ENCODE data around the gene TEKT3.

Gene TEKT3

GRCh38 chr17:15363702-15364101 is 22.3 kb upstream of the TEKT3 start:
- no peak overlapping the region for H2BK12ac ChIP-seq (ENCODE audit: low read length)
- H3K79me1 ChIP-seq (ENCODE audit: low read length), result no peaks in the 10 kb centered on the region
- no peak overlapping the region for H2BK5ac ChIP-seq (ENCODE audit: low read depth, low read length, poor library complexity)
- H3K79me2 ChIP-seq (ENCODE audit: control insufficient read depth, insufficient read depth, low read length, poor library complexity), result no peaks in the 10 kb centered on the region
- H3K36me3 ChIP-seq (ENCODE audit: control insufficient read depth in 1 of 2, insufficient read depth in 2 of 2, low read length in 2 of 2), result no peaks in the 10 kb centered on the region
- H3K18ac ChIP-seq (ENCODE audit: low read length), result no peak overlapping the region
- no peak overlapping the region for H2AK5ac ChIP-seq (ENCODE audit: low read length)
- H3K14ac ChIP-seq (ENCODE audit: low read length), result no peak overlapping the region
- no peak overlapping the region for H3K4me3 ChIP-seq (ENCODE audit: low read depth, low read length)
- no peak overlapping the region for H4K12ac ChIP-seq (ENCODE audit: low read depth, low read length)
- no CpG with 5 or more reads among the region's 6 CpGs for WGBS (ENCODE audit: extremely low coverage, insufficient coverage, insufficient read length)
- H2AFZ ChIP-seq (ENCODE audit: insufficient read depth, low read length, poor library complexity), result no peak overlapping the region
- DNase-seq, result peak in 1 of 2 donors; percentile 23
- H3K9me3 ChIP-seq (ENCODE audit: insufficient read depth, low read depth, low read length), result no peaks in the 10 kb centered on the region
- H4K8ac ChIP-seq (ENCODE audit: low read depth, low read length), result no peak overlapping the region
- H3K23ac ChIP-seq (ENCODE audit: low read length), result no peak overlapping the region
- H4K91ac ChIP-seq (ENCODE audit: low read depth, low read length), result no peak overlapping the region
- H3K4me2 ChIP-seq (ENCODE audit: low read length), result no peak overlapping the region
- peaks cover 0 to 3% of the 10 kb centered on the region in 2 experiments for H3K4me1 ChIP-seq (ENCODE audit: control insufficient read depth in 1 of 2, insufficient read depth in 2 of 2, low read length in 2 of 2)
- no peak overlapping the region for H3K4ac ChIP-seq (ENCODE audit: low read depth, low read length)
- no peak overlapping the region for H3K27ac ChIP-seq (ENCODE audit: low read depth, low read length)
- H3K9ac ChIP-seq (ENCODE audit: low read length), result no peak overlapping the region
- no peak overlapping the region for H2BK120ac ChIP-seq (ENCODE audit: insufficient read depth, low read length, poor library complexity)
- no peaks in the 10 kb centered on the region for H3K27me3 ChIP-seq (ENCODE audit: insufficient read depth, low read length)

- no peak overlapping the region for H3K27ac ChIP-seq (ENCODE audit: low read depth, low read length)
- no peak overlapping the region for H3K4me3 ChIP-seq (ENCODE audit: low read depth, low read length)
- no peak for DNase-seq
- H2BK12ac ChIP-seq (ENCODE audit: low read length), result peak overlapping the region; percentile 75
- no peak overlapping the region for H2AFZ ChIP-seq (ENCODE audit: insufficient read depth, low read length, poor library complexity)
- no peaks in the 10 kb centered on the region for H3K36me3 ChIP-seq (ENCODE audit: control insufficient read depth in 1 of 2, insufficient read depth in 2 of 2, low read length in 2 of 2)
- H3K4ac ChIP-seq (ENCODE audit: low read depth, low read length), result no peak overlapping the region
- no peak overlapping the region for H4K91ac ChIP-seq (ENCODE audit: low read depth, low read length)
- no peaks in the 10 kb centered on the region for H3K27me3 ChIP-seq (ENCODE audit: insufficient read depth, low read length)
- H4K12ac ChIP-seq (ENCODE audit: low read depth, low read length), result no peak overlapping the region
- H3K79me2 ChIP-seq (ENCODE audit: control insufficient read depth, insufficient read depth, low read length, poor library complexity), result no peaks in the 10 kb centered on the region
- H2BK120ac ChIP-seq (ENCODE audit: insufficient read depth, low read length, poor library complexity), result no peak overlapping the region
- no CpG with 5 or more reads among the region's 2 CpGs for WGBS (ENCODE audit: extremely low coverage, insufficient coverage, insufficient read length)
- H3K14ac ChIP-seq (ENCODE audit: low read length), result no peak overlapping the region
- no peak overlapping the region for H3K23ac ChIP-seq (ENCODE audit: low read length)
- no peak overlapping the region for H2BK5ac ChIP-seq (ENCODE audit: low read depth, low read length, poor library complexity)
- H2AK5ac ChIP-seq (ENCODE audit: low read length), result no peak overlapping the region
- no peak overlapping the region for H3K9ac ChIP-seq (ENCODE audit: low read length)
- no peak overlapping the region for H4K8ac ChIP-seq (ENCODE audit: low read depth, low read length)
- H3K4me1 ChIP-seq (ENCODE audit: control insufficient read depth in 1 of 2, insufficient read depth in 2 of 2, low read length in 2 of 2), result peaks cover 0 to 3% of the 10 kb centered on the region in 2 experiments
- H3K9me3 ChIP-seq (ENCODE audit: insufficient read depth, low read depth, low read length), result no peaks in the 10 kb centered on the region
- H3K79me1 ChIP-seq (ENCODE audit: low read length), result no peaks in the 10 kb centered on the region
- no peak overlapping the region for H3K18ac ChIP-seq (ENCODE audit: low read length)
- no peak overlapping the region for H3K4me2 ChIP-seq (ENCODE audit: low read length)
Observed at GRCh38 chr17:15361592-15361991, 20.2 kb upstream of the TEKT3 start.

GRCh38 chr17:15361151-15361550 is 19.8 kb upstream of the TEKT3 start:
- Histone ChIP-seq H3K9me3 (ENCODE audit: insufficient read depth, low read depth, low read length) (no peaks in the 10 kb centered on the region), H3K4me2 (ENCODE audit: low read length) (no peak overlapping the region), H2BK120ac (ENCODE audit: insufficient read depth, low read length, poor library complexity) (no peak overlapping the region), H2AFZ (ENCODE audit: insufficient read depth, low read length, poor library complexity) (no peak overlapping the region), H2AK5ac (ENCODE audit: low read length) (no peak overlapping the region), H3K14ac (ENCODE audit: low read length) (no peak overlapping the region), H3K79me2 (ENCODE audit: control insufficient read depth, insufficient read depth, low read length, poor library complexity) (no peaks in the 10 kb centered on the region), H3K4me1 (ENCODE audit: control insufficient read depth in 1 of 2, insufficient read depth in 2 of 2, low read length in 2 of 2) (peaks cover 0 to 3% of the 10 kb centered on the region in 2 experiments), H3K4ac (ENCODE audit: low read depth, low read length) (no peak overlapping the region), H3K23ac (ENCODE audit: low read length) (no peak overlapping the region), H2BK12ac (ENCODE audit: low read length) (no peak overlapping the region), H3K36me3 (ENCODE audit: control insufficient read depth in 1 of 2, insufficient read depth in 2 of 2, low read length in 2 of 2) (no peaks in the 10 kb centered on the region), H4K12ac (ENCODE audit: low read depth, low read length) (no peak overlapping the region), H4K91ac (ENCODE audit: low read depth, low read length) (no peak overlapping the region), H3K79me1 (ENCODE audit: low read length) (no peaks in the 10 kb centered on the region), H3K18ac (ENCODE audit: low read length) (no peak overlapping the region), H3K27ac (ENCODE audit: low read depth, low read length) (no peak overlapping the region), H4K8ac (ENCODE audit: low read depth, low read length) (no peak overlapping the region), H3K9ac (ENCODE audit: low read length) (no peak overlapping the region), H3K4me3 (ENCODE audit: low read depth, low read length) (no peak overlapping the region), H3K27me3 (ENCODE audit: insufficient read depth, low read length) (no peaks in the 10 kb centered on the region), H2BK5ac (ENCODE audit: low read depth, low read length, poor library complexity) (no peak overlapping the region)
- peak; percentile 45 to 50 for DNase-seq
- no CpG with 5 or more reads among the region's 7 CpGs for WGBS (ENCODE audit: extremely low coverage, insufficient coverage, insufficient read length)

GRCh38 chr17:15354256-15354655 is 12.9 kb upstream of the TEKT3 start:
- no CpG with 5 or more reads among the region's 3 CpGs for WGBS (ENCODE audit: extremely low coverage, insufficient coverage, insufficient read length)
- DNase-seq, result no peak
- Histone ChIP-seq H3K4me3 (ENCODE audit: low read depth, low read length) (no peak overlapping the region), H3K27me3 (ENCODE audit: insufficient read depth, low read length) (no peaks in the 10 kb centered on the region), H3K14ac (ENCODE audit: low read length) (no peak overlapping the region), H2BK12ac (ENCODE audit: low read length) (no peak overlapping the region), H3K9ac (ENCODE audit: low read length) (no peak overlapping the region), H3K27ac (ENCODE audit: low read depth, low read length) (no peak overlapping the region), H2AK5ac (ENCODE audit: low read length) (peak overlapping the region; percentile 7), H2BK5ac (ENCODE audit: low read depth, low read length, poor library complexity) (no peak overlapping the region), H4K12ac (ENCODE audit: low read depth, low read length) (no peak overlapping the region), H3K18ac (ENCODE audit: low read length) (no peak overlapping the region), H4K91ac (ENCODE audit: low read depth, low read length) (no peak overlapping the region), H3K23ac (ENCODE audit: low read length) (no peak overlapping the region), H3K4ac (ENCODE audit: low read depth, low read length) (no peak overlapping the region), H3K36me3 (ENCODE audit: control insufficient read depth in 1 of 2, insufficient read depth in 2 of 2, low read length in 2 of 2) (no peaks in the 10 kb centered on the region), H2BK120ac (ENCODE audit: insufficient read depth, low read length, poor library complexity) (no peak overlapping the region), H2AFZ (ENCODE audit: insufficient read depth, low read length, poor library complexity) (no peak overlapping the region), H3K4me1 (ENCODE audit: control insufficient read depth in 1 of 2, insufficient read depth in 2 of 2, low read length in 2 of 2) (peaks cover 8 to 11% of the 10 kb centered on the region in 2 experiments), H4K8ac (ENCODE audit: low read depth, low read length) (no peak overlapping the region), H3K9me3 (ENCODE audit: insufficient read depth, low read depth, low read length) (peaks cover 2% of the 10 kb centered on the region), H3K79me2 (ENCODE audit: control insufficient read depth, insufficient read depth, low read length, poor library complexity) (no peaks in the 10 kb centered on the region), H3K79me1 (ENCODE audit: low read length) (peaks cover 8% of the 10 kb centered on the region), H3K4me2 (ENCODE audit: low read length) (no peak overlapping the region)

Data from trophoblast cell (in vitro differentiated cells and primary cell).